Stimulated activated CD4-positive, alpha-beta T cell treated with anti-CD3 and anti-CD28 coated beads, TNF-alpha, amount 100 ng/mL, for 1 hour (primary cell): Measurements from ENCODE around the gene CYLD.
A peak's percentile ranks its signal among the peaks of the same experiment; 100 is the strongest.

Experiments
- DNase-seq, 3 donors: peaks; one replicate each; pipeline ENCODE4 v3.0.0-alpha.2; 2020; ENCODE audit warnings: low read depth in 3 of 3, low spot score in 1 of 3

CYLD gene

DNA sequence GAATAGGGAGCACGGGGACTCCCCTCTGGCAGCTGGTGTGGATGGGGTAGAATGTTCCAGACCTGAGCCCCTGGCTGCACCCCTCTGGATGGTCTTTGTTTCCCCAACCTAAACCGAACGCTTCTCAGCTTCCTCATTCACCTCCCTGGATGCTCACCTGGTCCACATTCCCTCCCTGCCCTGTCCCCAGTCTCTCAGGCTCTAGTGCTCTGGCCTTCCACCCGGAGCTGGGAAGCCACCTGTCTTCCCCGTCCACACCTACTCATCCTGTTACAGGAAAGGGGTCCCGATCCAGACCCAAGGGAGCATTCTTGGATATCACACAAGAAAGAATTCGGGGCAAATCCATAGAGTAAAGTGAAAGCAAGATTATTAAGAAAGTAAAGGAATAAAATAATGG, 73.5 kb downstream of the CYLD start:
- DNase-seq, result no peak

DNA sequence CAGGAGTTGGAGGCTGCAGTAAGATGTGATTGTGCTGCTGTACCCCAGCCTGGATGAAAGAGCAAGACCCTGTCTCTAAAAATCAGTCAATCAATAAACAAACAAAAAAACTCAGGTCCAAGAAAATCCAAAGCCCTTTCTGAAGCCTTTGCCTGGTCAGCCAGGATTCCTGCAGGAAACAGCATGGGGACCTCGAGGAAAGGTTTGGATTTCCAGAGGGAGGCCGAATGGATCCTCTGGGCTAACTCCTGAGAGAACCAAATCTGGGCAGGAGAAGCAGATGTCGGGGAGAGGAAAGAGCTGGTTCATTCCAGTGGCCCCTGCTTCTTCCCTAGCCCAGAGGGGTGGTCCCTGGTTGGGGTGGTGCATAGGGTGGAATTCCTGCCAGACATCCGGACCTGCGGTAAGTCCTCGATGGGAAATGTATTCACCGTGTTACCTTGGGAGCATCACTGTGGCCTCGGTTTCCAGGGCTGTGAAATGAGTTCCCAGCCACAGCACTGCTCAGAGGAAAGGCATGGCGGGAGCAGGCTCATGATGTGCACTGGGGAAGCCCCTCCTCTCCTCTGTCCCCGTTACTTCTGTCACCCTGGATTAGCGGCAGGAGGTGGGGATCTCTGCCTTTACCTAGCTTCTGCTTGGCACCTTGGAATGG, 75.1 kb downstream of the CYLD start:
- no peak for DNase-seq

DNA sequence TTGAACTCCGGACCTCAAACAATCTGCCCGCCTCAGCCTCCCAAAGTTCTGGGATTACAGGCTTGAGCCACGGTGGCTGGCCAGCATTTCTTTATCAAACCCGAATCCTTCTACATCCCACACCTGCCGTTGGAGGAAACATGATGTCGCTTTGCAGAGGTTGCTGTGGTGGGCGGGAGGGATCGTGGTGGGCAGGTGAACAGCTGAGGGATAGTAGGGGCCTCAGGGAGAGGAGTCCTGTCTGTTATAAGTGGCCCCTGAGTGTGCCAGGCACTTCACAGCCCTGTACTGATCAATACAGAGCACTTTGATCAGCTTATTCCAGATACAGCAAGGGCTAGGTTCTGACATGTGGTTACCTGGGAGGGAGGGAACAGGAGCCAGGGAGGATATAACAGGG, 76.5 kb downstream of the CYLD start:
- no peak for DNase-seq

DNA sequence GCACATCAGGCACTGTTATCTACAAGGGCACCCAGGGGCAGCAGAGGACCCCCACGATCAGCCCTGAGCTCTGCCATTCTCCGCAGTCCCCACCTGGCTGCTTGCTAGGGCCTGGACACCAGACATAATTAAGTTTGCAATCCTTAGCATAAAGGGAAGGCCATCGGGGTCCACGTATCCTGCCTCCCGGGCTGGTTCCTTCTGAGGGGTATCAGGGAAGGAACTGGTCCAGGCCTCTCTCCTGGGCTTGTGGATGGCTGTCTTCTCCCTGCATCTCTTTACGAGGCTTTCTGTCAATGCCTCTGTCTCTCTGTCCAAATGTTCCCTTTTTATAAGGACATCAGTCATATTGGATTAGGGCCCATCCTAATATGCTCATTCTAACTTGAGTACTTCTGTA, 77.8 kb downstream of the CYLD start:
- no peak for DNase-seq

DNA sequence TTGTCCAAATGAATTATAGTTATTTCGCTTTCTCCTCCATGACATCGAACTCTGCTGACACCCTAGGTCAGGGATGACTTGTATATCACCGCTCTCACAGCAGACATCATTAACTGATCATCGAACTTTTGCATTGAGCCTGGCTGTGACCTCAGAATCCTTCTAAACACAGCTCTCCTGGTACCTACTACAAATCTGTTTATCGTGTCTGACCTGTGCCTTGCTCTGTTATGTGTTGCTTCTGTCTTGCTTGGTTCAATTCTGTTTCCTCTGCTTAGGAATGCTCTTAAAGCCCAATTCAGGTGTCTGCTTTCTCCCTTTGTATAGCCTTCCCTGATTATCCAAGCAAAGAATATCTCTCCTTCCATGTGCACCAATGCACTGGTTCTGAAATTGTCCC, 78.3 kb downstream of the CYLD start:
- no peak for DNase-seq

DNA sequence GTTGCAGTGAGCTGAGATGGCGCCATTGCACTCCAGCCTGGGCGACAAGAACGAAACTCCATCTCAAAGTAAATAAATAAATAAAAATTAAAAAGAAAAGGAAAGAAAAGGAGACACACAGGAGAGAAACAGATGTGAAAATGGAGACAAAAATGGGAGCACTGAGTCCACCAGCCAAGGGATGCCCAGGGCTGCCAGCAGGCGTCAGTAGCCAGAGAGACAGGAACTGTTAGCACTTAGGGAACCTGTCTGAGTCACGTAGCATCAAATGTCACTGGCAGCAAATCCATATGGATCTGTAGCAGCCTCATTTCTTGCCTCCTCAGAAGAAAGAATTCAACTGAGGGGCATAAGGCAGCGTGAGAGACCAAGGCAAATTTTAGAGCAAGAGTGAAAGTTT, 79.7 kb downstream of the CYLD start:
- DNase-seq, result no peak

DNA sequence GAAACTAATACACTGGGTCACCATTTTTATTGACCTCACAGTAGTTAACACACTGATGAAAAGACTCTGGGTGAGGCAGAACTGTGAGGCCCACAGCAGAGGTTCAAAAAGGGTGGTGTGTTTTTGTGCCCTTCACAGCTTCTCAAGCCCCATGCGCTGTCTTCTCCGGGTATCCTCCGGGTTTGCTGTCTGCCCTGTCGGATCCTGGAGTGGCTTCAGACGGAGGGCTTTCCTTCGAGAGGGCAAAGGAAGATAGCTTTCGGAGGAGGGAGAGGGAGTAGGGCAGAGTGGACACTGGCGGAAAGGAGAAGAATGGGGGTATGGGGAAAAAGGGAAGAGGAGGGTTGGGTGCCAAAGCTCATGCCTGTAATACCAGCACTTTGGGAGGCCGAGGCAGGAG, 80.8 kb downstream of the CYLD start:
- DNase-seq, result no peak

DNA sequence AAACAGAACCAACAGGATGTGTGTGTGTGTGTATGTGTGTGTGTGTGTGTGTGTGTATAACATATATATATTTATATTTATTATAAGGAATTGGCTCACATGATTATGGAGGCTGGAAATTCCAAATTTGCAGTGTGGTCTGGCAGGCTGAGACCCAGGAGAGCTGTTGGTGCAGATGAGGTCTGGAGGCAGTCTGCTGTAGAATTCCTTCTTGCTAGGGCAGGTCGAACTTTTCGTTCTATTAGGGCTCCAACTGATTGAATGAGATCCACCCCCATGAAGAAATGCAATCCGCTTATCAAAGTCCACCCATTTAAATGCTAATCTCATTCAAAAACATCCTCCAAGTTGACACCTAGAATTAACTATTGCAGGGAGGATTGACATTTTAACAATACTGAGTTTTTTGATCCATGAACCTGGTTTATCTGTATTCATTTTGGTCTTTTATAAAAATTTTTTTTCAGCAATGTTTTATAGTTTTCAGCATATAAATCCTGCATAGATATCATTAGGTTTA, 85.0 kb downstream of the CYLD start:
- no peak for DNase-seq

DNA sequence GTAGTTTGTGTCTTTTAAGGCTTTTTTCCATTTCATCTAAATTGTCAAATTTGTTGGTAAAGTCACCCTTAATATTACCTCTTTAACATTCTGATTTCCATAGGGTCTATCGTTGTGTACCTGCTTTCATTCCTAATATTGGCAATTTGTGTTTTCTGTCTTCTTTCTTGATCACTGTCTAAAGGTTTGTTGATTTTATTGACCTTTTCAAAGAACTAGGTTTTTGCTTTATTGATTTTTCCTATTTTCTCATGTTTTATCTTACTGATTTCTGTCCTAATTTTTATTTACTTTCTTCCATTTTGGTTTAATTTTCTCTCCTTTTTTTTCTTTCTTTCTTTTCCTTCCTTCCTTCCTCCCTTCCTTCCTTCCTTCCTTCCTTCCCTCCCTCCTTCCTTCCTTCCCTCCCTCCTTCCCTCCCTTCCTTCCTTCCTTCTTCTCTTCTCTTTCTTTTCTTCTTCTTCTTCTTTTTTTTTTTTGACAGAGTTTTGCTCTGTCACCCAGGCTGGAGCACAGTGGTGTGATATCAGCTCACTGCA, 86.3 kb downstream of the CYLD start:
- no peak for DNase-seq

DNA sequence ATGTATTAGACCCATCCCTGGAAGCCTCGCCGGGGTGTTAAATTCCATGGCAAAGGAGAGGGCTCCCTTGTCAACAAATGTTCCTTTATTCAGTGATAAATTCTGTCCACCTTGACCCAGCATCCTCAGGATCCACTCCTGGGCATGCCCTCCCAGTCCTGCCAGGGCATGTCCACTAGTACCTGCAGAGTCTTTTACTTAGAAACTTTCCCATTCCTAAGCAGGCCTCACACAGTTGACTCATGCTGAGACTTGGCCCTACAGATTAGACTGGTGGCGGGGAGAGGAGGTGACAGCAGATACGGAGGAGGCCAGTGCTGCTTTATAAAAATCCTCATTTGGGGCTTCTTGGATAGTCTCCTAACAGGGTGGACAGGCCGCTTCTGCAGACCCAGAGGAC, 88.8 kb downstream of the CYLD start:
- DNase-seq, result no peak

DNA sequence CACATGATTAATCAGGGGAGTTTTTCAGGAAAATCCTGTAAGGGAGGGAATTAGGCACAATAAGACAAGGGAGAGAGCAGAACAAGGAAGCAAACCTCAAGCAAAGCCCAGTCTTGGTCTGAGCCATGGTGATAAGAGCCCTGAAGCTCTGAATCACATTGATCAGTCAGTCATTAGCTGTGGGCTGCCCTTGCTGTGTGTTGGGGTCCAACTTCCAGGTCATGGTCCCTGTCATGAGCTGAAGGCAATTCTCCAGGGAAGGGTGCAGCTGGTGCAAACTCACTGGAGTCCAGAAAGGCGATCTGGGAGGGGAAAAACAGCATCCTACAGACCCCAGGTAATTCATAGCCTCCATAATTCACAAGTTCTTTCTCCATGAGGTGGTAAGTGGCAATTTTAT, 89.9 kb downstream of the CYLD start:
- no peak for DNase-seq

DNA sequence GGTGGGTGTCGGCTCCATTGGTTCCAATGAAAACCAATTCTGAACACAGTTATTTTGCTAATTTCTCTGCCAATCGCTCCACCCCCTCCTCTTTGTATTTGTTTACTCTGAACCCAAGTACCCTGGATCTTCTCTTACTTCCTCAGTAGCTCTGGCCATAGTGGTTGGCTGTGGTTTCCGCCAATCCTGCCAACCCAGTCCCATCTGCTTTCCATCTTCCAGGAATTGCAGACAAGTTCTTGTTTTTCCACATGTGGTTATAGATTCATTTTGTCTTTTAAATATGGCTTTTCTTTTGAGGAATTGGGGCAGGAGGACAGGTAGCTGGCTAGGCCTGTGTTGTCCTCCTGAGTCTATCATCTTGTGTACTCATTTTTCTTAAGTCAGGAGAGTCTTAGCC, 92.0 kb downstream of the CYLD start:
- no peak for DNase-seq

DNA sequence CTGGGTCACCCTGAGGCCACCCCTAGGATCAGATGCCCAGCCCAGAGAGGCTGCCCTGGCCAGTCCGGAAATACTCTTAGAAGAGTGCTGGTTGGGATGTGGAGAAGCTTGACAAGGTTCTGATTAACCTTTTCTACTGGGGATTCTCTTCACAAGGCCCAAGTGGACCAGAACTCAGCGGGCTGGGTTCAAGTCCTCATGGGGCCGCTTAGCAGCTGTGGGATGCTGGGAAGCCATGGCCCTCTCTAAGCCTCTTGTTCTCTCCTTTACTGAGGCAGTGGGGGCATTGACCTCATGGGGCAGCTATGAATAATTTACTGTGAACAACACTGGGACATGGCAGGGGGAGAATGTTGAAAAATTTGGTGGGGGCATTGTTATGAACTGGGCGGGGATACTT, 92.8 kb downstream of the CYLD start:
- DNase-seq, result no peak

DNA sequence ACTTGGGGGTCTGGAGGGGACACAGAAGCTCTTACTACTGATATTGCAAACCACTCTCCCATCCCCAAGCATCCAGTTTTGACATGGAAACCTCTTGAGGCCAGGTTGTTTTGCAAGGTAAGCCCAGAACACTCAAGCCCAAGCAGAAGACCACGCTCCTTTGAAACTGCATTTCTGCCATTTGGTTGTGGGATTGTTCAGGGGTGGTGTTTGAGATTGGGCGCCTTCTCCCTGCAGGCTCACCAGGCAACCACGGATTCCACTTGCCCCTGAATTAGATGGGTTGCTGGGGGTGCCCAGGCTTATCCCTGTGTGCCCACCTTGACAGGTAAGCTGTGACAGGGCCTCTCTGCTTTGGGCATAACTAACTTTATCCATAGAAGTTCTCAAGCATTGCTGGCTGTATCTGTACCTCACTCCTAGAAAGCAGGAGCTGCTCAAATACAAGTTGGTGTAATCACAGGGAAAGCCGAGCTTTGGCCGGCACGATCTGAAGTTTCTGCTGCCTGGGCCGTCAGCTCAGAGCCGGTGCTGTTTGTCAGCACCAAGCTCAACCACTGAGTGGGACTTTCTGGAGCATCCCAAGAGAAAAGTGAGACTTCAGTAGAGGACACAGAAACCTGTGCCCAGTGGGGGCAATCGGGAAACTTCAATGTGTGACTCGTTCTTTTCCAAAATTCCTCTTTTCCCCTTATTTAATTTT, 93.6 kb downstream of the CYLD start:
- DNase-seq, result no peak

DNA sequence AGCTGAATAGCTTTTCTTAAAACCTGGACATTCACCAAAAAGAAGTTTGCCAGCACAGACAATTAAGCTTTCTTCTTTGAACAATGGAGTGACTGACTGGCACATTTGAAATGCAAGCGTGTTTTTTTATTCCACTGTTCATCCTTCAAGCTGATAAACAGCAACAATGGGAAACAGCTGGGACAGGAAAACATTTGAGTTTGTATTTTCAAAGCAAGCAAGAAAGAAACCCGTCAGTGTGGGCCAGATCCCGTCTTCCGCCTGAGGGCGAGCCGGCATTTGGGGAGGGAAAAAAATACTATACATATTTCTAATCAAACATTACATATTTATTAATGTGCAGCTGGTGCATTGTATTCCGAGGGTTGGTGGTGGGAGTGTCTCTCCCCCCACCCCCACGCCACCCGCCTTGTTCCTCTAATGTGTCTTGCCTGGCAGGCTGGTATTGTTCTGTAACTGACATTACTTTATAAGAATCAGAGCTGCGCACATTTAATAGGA, 94.3 kb downstream of the CYLD start:
- DNase-seq, result no peak

DNA sequence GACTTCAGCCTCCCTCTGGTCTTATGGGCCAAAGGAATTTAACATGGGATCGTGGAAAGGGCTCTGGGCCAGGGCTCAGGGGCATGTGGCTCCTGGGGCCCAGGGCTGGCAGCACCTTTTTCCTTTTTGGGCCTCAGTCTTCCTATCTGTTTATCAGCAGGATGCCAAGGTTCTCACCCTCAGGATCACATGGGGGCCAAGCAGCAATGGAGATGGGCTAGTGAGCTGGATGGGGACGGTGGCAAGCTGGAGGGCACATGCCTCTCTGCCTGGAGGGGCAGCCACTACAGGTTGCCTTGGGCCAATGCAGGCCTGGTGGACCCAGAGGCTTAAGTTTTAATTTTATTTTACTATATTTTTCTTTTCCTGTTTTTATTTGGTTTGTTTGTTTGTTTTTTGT, 95.4 kb downstream of the CYLD start:
- no peak for DNase-seq

DNA sequence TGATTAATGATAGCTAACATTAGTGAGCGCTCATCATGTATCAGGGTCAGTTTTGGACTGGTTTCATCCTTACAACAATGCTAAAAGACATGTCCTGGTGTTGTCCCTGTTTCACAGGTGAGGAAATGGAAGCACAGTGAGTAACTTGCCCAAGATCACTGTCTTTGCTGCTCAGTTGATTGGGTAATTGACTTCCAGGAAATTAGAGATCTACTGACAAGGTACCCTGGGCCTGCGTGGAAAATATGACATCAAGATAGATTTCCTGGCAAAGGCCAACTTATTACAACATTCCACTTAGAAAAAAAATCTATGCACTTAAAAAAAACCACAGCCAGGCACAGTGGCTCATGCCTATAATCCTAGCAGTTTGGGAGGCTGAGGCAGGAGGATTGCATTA, 96.3 kb downstream of the CYLD start:
- no peak for DNase-seq

DNA sequence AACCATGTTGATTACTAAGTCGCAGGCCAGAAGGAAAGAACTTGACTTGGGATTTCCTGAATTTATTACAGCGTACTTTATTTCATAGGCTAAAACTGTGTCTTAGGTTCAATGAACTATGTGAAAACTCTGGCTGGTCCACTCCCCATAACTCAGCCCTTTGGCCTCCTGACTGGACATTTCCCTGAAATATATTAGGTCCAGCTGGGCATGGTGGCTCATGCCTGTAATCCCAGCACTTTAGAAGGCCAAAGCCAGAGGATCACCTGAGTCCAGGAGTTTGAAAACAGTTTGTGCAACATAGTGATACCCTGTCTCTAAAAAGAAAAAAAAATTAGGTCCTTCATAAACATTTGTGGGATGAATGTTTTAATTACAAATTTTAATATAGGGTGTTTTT, 97.0 kb downstream of the CYLD start:
- no peak for DNase-seq

DNA sequence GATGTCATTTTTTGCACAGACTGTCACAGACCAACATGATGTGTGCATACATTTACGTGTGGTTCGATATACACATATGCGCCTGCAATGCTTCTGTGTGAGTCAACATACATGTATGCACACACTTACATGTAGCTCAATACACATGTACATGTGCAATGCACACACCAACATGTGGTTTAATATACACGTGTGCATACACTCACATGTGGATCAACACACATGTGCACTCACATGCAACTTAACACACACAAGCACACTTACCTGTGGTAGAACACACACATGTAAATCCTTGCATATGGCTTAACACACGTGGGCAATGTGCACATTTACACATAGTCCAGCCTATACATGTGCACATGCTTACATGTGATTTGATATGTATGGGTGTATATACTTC, 97.5 kb downstream of the CYLD start:
- no peak for DNase-seq

DNA sequence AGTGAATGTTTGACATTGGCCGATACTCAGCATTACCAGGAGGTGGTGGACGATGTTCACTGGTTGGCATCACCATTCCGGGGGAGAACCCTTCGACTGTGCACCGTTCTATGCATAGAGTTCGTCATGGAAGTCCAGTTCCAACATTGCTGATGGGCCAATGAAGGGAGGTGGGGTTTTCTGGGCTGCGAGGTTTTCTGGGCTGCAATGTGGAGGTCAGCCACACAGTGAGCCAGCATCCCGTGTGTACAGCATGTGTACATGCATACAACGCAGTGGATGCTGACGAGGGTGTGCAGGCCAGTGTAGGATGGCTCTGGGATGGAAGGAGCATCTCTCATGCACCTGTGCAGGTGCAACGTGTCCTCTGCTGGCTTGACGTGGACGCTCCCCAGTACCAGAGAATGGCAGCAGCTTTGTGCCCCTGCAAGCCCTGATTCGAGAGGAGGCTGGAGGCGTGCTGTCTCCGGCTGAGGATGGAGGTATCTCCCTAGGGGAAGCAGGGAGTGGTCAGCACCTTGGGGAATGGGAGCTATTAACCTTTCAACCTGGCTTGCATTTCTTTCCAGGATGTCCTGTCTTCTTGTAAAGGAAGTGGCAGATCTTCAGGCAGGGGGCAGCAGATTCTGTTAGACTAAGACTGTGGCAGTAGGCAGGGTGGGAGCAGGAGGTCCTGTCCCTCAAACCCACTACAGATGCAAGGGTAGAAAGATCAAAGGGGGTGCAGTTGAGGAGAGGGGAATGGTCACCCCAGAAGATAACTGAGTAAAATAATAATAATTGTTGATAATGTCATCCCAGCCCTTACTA, 98.2 kb downstream of the CYLD start:
- DNase-seq, result no peak

DNA sequence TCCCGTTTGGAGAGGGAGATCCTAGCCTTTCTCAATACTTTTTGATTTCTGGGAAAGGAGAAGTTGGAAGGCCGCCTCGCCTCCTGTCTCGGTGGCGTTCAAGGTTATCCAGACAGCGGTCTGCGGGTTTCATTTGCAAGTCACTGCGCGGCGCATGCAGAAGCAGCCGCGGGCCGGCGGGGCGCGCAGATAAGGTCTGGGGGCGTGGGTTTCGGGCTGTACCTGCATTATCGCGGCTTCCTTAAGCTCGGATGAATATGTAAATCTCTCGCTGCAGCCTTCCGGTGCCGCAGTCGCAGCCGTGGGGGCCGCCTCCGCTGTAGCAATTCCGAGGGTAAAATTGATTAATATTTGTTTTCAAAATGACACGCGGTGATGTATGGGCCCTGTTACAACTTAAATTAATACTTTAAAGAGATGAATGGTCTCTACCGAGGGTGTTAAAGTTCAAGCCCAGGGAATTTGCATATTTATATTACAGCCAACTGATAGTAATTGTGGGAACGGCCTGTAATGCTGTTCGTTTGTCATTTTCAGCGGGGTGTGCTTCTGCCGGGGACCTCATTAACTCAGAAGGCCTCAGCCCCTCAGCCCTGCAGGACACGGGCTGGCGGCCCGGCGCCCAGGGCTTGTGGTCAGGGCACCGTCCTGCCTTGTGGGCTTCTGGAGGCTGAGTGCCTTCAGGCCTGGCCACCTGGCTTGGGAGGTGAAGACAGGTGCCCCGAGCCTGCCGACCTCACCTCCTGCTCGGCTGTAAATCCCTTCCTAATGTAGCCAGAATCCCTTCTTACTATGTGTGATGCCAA, 99.4 kb downstream of the CYLD start:
- peak in 1 of 3 donors; percentile 12 for DNase-seq
